ENCODE data around the gene PTRH2. TPM values are rescaled to one million over a fixed set of nuclear protein-coding genes. Genes with fewer than 3 reads are reported as not detected.

Gene PTRH2
- total RNA-seq, 2 experiments from 2014 or later, result 6.5 to 7.3 TPM

DNA sequence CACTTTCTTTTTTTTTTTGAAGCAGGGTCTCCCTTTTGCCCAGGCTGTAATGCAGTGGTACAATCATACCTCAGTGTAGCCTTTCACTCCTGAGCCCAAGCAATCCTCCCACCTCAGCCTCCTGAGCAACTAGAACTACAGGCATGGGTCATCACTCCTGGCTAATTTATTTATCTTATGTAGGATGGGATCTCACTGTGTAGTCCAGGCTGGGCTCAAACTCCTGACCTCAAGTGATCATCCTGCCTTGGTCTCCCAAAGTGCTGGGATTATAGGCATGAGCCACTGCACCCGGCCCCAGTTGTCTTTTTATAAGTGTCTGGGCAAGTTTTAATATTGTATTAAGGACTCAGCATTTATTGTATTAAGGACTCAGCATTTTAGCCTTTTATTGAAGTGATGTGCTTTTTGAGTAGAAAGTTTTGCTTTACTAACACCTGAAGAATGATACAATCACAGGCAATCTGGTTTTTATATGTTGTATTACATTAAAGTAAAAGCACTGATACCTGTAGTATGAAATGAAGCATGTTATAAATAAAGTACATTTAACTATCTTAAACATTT lies 23.1 kb upstream of the PTRH2 start:
- peaks cover 30% of the 10 kb centered on the region for H3K36me3 Mint-ChIP-seq (ENCODE audit: low read depth)
- H3K4me3 ChIP-seq (ENCODE audit: low read length), result no peak overlapping the region
- H3K27me3 ChIP-seq (ENCODE audit: control insufficient read depth in 1 of 2, insufficient read depth in 2 of 2, low read length in 2 of 2), result no peaks in the 10 kb centered on the region
- intact Hi-C loops (cut with DNase I, micrococcal nuclease), result no loop called here
- no peaks in the 10 kb centered on the region for H3K9me3 Mint-ChIP-seq
- H3K4me3 Mint-ChIP-seq, result no peak overlapping the region
- no peak for DNase-seq
- peaks cover 24% of the 10 kb centered on the region for H3K4me1 Mint-ChIP-seq (ENCODE audit: low read depth)
- TF ChIP-seq CTCF (IDR thresholded peaks at IDR 0.05), result no peak
- H3K27me3 Mint-ChIP-seq, result no peaks in the 10 kb centered on the region
- peaks cover 9% of the 10 kb centered on the region for H3K4me1 ChIP-seq (ENCODE audit: insufficient read depth, low read length)
- POLR2A ChIA-PET, result no interaction called here
- no peaks in the 10 kb centered on the region for H3K9me3 ChIP-seq (ENCODE audit: control insufficient read depth in 1 of 2, insufficient read depth in 1 of 2, low read length in 2 of 2)
- ATAC-seq (ENCODE audit: poor library complexity), result no peak
- H3K36me3 ChIP-seq (ENCODE audit: insufficient read depth, low read length), result peaks cover 10% of the 10 kb centered on the region
- CTCF ChIA-PET, result no interaction called here
- H3K27ac Mint-ChIP-seq, result no peak overlapping the region
- no peak overlapping the region for H3K27ac ChIP-seq (ENCODE audit: low read depth in 1 of 2, low read length in 2 of 2)

DNA sequence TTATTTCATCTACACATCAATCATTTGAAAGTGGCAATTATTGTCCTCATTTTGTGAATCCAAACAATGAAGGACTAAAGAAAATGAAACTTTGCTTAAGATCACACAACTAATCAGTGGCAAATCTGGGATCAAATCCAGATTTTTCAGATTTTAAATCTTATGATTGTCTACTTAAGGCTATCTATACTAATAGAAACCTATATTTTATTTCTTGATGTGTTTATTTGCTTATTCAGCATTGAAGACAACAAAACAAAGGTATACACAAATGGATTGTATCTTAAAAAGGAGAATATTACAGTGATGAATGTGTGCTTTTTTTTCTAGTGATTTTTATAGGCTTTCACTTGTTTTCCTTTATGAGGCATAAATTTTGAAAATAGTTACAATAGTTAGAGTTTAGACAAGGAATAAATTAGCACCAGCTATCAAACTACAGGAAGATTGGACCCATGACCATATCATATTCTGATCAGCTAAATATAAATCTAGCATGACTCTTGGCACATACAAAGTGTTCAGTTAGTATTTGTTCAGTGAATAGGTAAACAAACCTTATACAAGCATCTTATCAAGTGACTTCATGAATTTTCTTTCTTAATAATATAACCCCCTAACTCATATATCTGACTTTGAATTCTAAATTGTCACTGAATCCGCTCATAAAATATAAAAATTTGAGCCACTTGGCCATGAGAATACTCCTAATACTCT lies 20.7 kb upstream of the PTRH2 start:
- intact Hi-C loops (cut with DNase I, micrococcal nuclease), result no loop called here
- CTCF ChIA-PET, result no interaction called here
- Mint-ChIP-seq H3K27ac (no peak overlapping the region), H3K36me3 (ENCODE audit: low read depth) (peaks cover 14% of the 10 kb centered on the region), H3K4me3 (no peak overlapping the region), H3K27me3 (no peaks in the 10 kb centered on the region), H3K4me1 (ENCODE audit: low read depth) (peaks cover 32% of the 10 kb centered on the region), H3K9me3 (no peaks in the 10 kb centered on the region)
- peaks cover 9% of the 10 kb centered on the region for H3K4me1 ChIP-seq (ENCODE audit: insufficient read depth, low read length)
- H3K9me3 ChIP-seq (ENCODE audit: control insufficient read depth in 1 of 2, insufficient read depth in 1 of 2, low read length in 2 of 2), result no peaks in the 10 kb centered on the region
- no peak overlapping the region for H3K27ac ChIP-seq (ENCODE audit: low read depth in 1 of 2, low read length in 2 of 2)
- H3K36me3 ChIP-seq (ENCODE audit: insufficient read depth, low read length), result peaks cover 1% of the 10 kb centered on the region
- TF ChIP-seq CTCF (IDR thresholded peaks at IDR 0.05), result no peak
- H3K27me3 ChIP-seq (ENCODE audit: control insufficient read depth in 1 of 2, insufficient read depth in 2 of 2, low read length in 2 of 2), result no peaks in the 10 kb centered on the region
- H3K4me3 ChIP-seq (ENCODE audit: low read length), result no peak overlapping the region
- POLR2A ChIA-PET, result no interaction called here
- no peak for DNase-seq
- no peak for ATAC-seq (ENCODE audit: poor library complexity)

DNA sequence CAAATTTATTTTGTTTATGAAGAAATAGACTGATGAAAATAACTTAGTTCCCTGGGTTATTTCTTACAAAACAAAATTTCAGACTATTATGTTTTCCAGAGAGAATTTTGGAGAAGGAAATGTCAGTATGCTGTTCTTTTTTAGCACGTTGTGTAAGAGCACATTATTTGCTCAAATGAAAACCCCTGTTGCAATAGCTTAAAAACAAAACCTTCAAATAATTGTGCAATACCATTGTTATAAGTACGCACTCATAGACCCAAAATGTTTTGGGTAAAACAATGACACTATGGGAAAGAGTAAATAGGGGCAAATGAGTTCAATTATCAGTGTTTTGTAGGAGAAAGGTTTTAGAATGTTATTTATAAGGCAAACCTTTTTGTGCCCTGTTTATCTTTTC lies 18.5 kb upstream of the PTRH2 start:
- H3K27ac Mint-ChIP-seq, result no peak overlapping the region
- ATAC-seq (ENCODE audit: poor library complexity) (no peak), DNase-seq (peak in 1 of 14 experiments; percentile 9)
- Histone ChIP-seq H3K27me3 (ENCODE audit: control insufficient read depth in 1 of 2, insufficient read depth in 2 of 2, low read length in 2 of 2) (no peaks in the 10 kb centered on the region), H3K27ac (ENCODE audit: low read depth in 1 of 2, low read length in 2 of 2) (no peak overlapping the region), H3K36me3 (ENCODE audit: insufficient read depth, low read length) (no peaks in the 10 kb centered on the region), H3K4me1 (ENCODE audit: insufficient read depth, low read length) (peaks cover 11% of the 10 kb centered on the region), H3K9me3 (ENCODE audit: control insufficient read depth in 1 of 2, insufficient read depth in 1 of 2, low read length in 2 of 2) (no peaks in the 10 kb centered on the region), H3K4me3 (ENCODE audit: low read length) (no peak overlapping the region)
- peaks cover 34% of the 10 kb centered on the region for H3K4me1 Mint-ChIP-seq (ENCODE audit: low read depth)
- TF ChIP-seq CTCF (IDR thresholded peaks at IDR 0.05), result no peak
- intact Hi-C loops (cut with DNase I, micrococcal nuclease), result no loop called here
- ChIA-PET POLR2A (interaction anchor here (0.6 kb wide), 1 partner anchor 416 kb away, joined by 3 read pairs; no protein-coding TSS in a partner anchor), CTCF (interaction anchor here (0.7 kb wide), 1 partner anchor 134 kb away, joined by 3 read pairs; no protein-coding TSS in a partner anchor)
- no peaks in the 10 kb centered on the region for H3K9me3 Mint-ChIP-seq
- no peaks in the 10 kb centered on the region for H3K36me3 Mint-ChIP-seq (ENCODE audit: low read depth)
- H3K4me3 Mint-ChIP-seq, result no peak overlapping the region
- H3K27me3 Mint-ChIP-seq, result no peaks in the 10 kb centered on the region
